ENCODE data around the gene POLR3B.
"Not testable (repeated sequence)": the region's sequence is repeated elsewhere in the genome, so short reads cannot be mapped to it uniquely, and the experiment has no call there.

Gene POLR3B

DNA sequence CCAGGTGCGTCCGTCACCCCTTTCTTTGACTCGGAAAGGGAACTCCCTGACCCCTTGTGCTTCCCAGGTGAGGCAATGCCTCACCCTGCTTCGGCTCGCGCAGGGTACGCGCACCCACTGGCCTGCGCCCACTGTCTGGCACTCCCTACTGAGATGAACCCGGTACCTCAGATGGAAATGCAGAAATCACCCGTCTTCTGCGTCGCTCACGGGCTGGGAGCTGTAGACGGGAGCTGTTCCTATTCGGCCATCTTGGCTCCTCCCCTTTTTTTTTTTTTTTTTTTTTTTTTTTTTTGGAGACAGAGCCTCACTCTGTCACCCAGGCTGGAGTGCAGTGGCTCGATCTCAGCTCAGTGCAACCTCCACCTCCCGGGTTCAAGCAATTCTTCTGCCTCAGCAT, 120.1 kb downstream of the POLR3B start:
- DNase-seq: not testable (repeated sequence)

- no peak for DNase-seq
Observed at GRCh38 chr12:106480251-106480650, 122.7 kb downstream of the POLR3B start.

DNA sequence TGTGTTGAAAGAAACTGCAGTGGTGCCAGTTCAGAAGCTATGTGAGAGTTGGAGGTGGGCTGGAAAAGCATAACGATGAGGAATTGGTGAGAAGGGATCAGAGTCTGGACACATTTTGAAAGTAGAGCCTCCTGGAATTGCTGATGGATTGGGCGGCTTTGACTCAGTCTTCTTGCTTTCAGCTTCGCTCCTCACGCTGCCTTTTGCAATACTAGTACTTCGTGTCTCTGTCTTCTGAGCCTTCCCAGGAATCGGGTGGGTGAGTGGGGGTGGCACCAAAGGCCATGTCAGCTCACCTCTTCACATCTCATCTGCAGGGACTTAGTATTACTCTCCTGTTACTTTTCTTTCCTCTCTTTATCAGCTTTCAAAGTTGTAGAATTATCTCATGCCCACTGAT, 123.7 kb downstream of the POLR3B start:
- DNase-seq: no peak

DNA sequence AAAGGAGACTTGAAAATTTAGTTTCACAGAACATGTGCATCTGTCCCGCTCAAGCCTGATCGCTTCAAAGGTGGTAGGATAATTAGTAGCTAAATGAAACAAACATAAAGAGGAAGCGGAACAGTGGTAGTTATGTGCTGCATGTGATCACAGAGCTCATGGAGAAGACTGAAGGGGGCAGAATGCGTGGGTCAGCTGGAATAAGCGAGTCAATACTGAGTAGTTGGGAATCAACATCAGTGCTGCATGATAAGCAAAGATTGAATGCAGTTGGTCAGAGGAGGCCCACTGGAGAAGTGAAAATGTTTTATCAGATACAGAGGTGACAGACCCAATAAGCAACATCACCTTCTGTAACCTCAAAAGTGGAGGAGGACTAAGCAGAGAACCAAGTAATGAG, 130.1 kb downstream of the POLR3B start:
- DNase-seq: peak; percentile 3

DNA sequence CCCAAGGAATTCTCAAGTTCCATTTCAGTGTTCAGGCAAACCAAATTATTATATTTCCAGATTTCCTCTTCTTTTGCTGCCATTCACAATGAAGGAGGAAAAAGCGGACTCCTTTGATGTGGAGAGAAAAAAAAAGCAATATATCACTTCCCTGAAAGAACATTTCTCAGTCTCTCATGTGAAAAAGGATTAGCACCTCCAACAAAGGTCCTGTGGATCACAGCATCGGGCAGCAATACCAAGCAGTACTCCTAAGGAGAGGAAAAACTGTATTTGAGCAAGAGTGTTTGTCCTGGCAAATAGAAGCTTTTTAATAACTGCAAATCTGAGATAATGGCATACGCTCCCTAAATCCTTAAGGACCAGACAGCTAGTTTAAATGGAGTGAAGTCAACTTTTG, 131.3 kb downstream of the POLR3B start:
- DNase-seq: no peak

DNA sequence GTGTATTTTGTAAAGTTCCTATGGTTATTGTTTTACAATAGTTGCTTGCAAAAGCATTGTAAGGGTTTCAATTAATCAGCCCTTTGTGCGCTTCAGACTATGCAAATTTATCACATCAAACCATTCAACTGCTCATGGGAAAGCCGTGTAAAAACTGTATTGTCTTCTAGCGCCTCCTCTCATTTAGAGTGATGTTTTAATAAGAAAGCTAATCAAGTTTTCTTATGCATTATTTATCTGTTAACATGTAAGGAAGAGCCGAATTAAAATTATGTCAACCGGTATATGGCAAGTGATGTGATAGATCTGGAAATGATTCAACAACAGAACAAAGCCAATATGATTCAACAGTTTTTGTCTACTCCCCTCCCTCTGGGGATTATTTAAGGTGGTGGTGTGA, 132.7 kb downstream of the POLR3B start:
- no peak for DNase-seq

GRCh38 chr12:106492857-106493256, 135.3 kb downstream of the POLR3B start:
- DNase-seq: no peak

- DNase-seq: no peak
Observed at GRCh38 chr12:106493531-106493930, 136.0 kb downstream of the POLR3B start.

DNA sequence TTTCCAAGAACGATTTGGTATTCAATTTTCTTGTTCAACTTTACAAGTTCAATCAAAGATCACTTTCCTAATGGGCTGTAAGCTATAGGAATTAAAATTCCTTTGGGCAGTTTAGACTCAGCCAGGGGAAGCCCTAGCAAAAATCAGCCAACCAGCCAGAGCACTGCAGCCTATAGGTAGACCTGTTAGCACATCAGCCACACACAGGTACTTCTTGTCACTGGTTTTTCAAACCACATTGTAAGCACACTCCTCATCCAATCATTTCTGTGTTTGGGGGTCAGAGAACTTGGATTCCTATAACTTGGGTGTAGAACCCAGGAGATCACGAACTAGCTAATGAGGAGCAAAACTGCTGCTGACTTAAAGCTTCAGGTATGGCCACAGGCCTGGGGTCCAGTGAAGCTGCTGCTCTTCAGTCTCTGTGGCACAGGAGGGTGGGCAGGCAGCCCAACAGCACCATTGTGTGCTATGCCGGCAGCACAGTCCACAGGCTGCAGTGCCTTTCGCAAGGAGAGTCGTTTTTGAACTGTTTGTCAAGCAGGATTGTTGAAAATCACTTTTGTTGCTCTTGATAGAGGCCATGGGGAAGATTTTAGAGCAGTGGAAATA, 137.9 kb downstream of the POLR3B start:
- DNase-seq: no peak

- DNase-seq: peak; percentile 33
Observed at GRCh38 chr12:106498056-106498455, 140.5 kb downstream of the POLR3B start.

- DNase-seq: no peak
Observed at GRCh38 chr12:106499628-106500027, 142.1 kb downstream of the POLR3B start.

- no peak for DNase-seq
Observed at GRCh38 chr12:106506691-106507090, 149.1 kb downstream of the POLR3B start.

DNA sequence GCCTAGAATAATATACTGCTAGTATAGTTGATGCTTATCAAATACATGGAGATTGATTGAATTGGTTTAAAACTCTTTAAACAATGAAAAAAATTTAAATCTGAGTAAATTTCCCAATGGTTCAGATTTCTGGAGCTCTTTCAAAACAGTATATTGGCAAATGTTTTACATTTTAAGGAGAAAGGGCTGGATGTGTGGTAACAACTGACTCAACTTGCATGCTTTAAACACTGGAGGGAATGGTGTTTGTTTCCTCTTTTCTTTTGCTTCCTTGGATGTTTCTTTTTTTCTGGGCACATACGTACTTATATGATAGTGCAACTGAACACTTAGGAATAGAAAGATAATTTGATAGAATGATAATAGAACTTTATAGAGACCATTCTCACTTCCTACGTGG, 151.4 kb downstream of the POLR3B start:
- no peak for DNase-seq

DNA sequence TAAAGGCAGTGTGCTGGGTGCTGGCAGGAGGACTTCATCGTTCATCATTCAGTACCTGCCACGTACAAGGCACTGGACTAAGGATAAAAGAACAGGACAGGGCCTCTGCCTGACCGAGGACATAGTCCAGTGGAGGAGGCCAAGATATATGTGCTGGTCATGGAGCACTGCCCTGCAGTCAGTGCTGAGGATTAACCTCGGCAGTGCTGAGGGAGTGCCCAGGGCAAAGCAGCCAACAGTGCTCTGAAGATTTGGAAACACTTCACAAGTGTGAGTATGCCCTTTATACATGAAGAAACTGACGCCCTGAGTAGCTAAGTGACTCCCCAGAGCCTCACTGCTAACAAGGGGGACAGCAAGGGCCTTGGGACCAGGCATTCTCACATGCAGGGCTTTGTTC, 153.8 kb downstream of the POLR3B start:
- no peak for DNase-seq

DNA sequence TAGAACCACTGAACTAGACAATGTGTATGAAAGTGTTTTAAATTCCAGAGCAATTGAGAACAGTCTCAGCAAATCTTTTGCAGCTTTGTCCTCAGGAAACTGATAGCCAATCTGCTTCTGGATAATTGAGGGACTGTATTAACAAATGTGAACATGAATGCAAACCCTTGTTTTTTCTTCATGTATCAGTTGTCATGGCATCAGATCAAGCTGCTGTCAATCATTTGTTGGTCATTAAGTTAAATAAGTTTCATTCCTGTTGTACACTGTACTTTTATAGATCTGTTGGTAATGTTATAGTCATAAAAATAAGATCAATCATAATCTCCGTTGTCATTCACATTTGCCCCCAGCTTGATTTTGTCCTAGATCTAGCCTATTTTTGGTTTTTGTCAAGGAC, 159.8 kb downstream of the POLR3B start:
- DNase-seq: no peak

- DNase-seq: no peak
Observed at GRCh38 chr12:106519607-106520021, 162.1 kb downstream of the POLR3B start.

DNA sequence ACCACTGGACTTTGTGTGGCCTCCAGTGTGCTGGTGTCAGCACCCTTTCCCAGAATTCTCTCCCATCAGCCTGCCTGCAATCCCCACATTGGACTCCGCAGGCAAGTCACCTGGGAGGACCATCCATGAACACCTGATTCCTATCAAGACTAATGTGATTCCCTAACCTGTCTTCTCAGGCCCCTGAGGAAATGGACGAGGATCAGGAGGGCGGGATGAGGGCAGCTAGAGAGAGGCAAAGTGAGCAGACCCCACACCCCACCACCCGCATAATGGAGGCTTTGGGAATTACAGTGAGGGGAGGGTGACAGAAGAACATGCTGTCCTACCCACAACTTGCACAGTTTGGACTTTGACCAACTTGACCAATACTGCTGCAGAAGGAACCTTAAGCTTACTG, 164.4 kb downstream of the POLR3B start:
- no peak for DNase-seq

DNA sequence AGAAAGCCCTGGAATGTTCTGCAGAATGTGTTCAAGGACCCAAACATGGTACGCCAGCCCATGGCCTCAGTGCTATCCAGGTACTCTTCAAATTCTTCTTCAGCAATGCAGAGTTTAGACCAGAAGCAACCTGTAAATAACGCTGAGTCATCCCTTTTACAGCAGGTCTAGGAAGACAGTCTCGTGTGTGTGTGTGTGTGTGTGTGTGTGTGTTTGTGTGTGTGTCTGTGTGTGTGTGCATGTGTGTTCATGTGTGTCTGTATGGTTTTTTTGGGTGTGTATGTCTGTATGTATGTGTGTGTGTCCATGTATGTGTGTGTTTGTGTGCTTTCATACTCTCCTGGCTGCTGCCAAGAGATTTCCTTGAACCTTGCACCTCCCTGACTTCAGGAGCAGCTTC, 165.2 kb downstream of the POLR3B start:
- peak; percentile 8 for DNase-seq

- DNase-seq: no peak
Observed at GRCh38 chr12:106527356-106527755, 169.8 kb downstream of the POLR3B start.

- DNase-seq: no peak
Observed at GRCh38 chr12:106541201-106541600, 183.7 kb downstream of the POLR3B start.

- no peak for DNase-seq
Observed at GRCh38 chr12:106551410-106551809, 193.9 kb downstream of the POLR3B start.

- no peak for DNase-seq
Observed at GRCh38 chr12:106552228-106552627, 194.7 kb downstream of the POLR3B start.

All from hematopoietic multipotent progenitor cell treated with erythropoietin and hydrocortisone succinate and interleukin-3 and kit ligand, for 4 days (in vitro differentiated cells).